ENCODE results near the gene NFIA.
"Not testable (repeated sequence)": the region's sequence is repeated elsewhere in the genome, so short reads cannot be mapped to it uniquely, and the experiment has no call there.

NFIA gene

GRCh38 chr1:61061601-61062000, 20.8 kb upstream of the NFIA start:
- not testable (repeated sequence) for DNase-seq

GRCh38 chr1:61064673-61065072, 17.7 kb upstream of the NFIA start:
- no peak for DNase-seq

GRCh38 chr1:61067446-61068019, 14.8 kb upstream of the NFIA start:
- no peak for DNase-seq

- no peak for DNase-seq
These were observed 12.3 kb upstream of the NFIA start for GRCh38 chr1:61070054-61070453.

DNA sequence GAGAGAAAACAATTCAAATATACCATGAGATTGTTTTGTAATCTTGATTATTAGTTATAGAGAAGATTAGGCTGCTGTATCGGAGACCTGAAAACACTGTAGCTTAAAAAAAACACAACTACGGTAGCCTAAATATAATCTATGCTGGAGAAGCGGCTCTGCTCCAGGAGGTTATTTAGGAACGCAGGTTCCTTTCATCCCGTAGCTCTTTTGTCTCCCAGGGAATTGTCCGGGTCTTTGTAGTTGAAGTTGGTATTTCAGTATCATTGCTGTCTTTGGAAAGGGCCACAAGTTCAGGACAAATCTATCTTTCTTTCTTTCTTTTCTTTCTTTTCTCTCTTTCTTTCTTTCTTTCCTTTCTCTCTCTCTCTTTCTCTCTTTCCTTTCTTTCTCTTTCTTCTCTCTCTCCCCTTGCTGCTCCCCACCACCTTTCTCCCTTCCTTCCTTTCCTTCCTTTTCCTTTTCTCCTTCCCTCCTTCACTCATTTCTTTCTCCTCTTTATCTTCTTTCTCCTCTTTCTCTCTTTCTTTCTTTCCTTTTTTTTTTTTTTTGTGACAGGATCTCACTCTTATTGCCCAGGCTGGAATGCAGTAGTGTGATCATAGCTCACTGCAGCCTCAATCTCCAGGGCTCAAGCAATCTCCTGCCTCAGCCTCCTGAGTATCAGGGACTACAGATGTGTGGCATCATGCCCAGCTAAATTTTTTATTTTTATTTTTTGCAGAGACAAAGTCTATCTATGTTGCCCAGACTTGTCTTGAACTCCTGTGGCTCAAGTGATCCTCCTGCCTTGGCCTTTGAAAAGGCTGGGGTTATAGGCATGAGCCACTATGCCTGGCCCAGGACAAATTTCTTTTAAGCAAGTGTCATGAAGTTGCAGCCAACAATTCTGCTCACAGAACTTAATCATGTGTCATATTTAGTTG, 10.9 kb upstream of the NFIA start:
- no peak for DNase-seq

- no peak for DNase-seq
These were observed 8.5 kb upstream of the NFIA start for GRCh38 chr1:61073871-61074270.

GRCh38 chr1:61075833-61076232, 6.5 kb upstream of the NFIA start:
- not testable (repeated sequence) for DNase-seq

- peak; percentile 96 for DNase-seq
These were observed 5.4 kb upstream of the NFIA start for GRCh38 chr1:61076728-61077675.

DNA sequence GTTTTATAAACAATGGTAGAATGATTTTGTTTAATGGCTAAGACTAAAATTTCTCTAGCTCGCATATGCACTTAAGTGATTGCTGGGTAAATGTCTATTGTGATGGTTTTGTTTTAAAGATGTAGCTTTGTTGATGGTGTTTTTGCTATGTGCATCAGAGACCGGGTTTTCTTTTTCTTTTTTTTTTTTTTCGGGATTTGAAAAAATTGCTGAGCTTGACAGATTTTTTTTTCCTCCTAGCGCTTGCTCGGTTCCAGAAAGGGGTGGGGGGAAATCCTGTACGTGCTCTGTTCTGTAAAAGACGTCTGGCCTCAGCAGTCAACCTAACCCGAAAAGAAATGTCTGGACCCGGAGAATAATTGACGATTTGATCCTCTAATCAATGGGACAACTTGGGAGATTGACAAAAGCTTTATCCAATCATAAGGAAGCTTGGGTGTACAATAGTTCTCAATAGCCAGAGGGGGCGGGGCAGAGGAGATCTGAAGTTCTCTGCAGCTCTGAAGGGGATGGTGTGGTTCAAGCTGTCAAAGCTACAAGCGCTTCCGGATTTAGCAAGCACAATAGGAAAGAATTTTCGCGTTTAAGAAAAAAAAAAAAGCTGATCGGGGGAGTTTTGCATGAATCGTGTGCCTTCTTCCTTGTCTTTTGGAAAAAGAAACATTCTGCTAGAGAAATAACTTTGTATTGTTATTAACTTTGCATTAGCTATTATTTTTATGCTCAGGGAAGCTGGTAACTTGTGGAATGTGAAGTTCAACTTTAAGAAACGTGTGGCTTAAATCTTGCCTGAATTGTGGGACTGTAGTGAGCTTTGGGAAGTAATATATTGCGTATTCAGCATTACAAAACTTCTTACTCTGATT, 4.5 kb upstream of the NFIA start:
- DNase-seq, result peak; percentile 98

DNA sequence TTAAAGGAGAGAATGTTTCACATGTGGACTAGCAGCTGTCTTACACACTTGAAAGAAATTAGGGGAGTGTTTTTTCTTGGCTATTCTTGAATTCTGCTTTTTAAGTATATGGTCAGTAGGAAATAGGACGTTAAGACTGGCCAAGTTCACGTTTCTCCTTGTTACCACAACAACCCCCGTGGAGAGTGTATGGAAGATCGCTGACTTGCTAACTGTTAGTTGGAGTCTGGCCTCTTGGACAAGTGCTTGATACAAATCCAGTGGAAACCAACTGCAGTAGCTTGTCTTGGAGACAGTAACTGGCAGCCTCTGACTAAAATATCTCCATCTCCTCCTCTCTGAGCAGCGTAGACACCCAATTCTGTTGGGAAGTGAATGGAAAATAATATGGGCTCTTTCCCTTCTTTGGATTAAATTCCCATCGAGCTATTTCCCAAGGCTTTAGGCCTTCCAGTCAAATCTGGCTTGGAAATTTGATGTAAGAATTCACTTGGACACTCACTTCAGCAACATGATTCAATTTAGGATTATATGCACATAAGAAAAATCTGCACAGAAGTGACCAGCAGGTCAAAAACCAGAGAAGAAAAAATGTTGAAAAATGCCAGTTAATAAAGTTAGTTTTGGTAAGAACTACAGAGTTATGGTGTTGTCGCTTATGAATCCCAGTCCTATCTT, 3.6 kb upstream of the NFIA start:
- no peak for DNase-seq

DNA sequence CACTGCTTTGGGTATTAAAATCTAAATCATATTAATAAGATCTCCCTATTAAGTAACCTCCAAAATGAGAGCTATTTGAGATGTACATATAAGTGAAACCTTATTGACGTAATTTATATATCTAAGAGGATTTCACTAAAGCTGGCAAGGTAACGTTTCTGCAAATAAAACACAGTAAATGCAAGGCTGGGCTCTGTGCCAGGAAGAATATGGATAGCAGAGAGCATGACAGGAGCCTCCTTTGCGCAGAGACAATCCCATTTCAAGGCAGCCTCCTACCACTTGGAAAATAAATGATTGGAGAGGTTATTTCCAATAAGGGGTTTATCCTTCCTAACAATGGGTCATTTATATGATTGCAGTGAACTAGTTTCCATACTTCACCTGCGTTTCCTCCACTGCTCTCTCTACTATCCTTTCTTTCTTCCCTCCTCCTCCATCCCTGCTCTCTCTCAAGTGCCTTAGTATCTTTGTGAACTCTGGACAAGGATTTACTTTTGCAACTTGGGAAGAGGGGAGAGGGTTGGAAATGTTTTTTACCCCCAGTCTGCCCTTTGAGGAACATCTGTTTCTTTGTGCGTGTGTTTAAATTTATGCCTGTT, 3.0 kb upstream of the NFIA start:
- peak; percentile 50 for DNase-seq

DNA sequence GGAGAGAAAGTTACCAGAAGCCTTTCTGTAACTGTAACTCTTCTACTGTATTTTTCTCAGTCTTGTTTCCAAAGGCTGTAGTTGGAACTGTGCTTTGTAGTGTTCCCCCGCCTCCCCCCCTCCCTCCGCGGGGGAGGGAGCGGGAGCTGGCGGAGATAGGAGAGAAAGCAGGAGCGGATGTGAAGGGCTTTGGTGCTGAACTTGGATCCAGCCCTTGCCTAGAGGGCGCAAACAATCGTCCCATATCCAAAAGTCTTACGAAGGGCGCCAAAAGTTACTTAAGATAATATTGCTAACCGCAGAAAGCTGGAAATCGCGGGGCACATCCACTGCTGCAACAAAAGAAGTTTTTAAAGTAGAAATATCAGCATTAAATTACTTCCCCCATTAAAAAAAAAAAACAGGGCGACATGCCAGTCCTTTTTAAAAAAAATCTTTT, 2.4 kb upstream of the NFIA start:
- peak; percentile 51 for DNase-seq

GRCh38 chr1:61080413-61081143, 1.8 kb upstream of the NFIA start:
- DNase-seq, result peak; percentile 28

- DNase-seq, result no peak
These were observed 1.1 kb upstream of the NFIA start for GRCh38 chr1:61081144-61081685.

- DNase-seq, result no peak
These were observed 563 bp upstream of the NFIA start for GRCh38 chr1:61081686-61082310.

- no peak for DNase-seq
These were observed 849 bp downstream of the NFIA start for GRCh38 chr1:61083013-61083806.

DNA sequence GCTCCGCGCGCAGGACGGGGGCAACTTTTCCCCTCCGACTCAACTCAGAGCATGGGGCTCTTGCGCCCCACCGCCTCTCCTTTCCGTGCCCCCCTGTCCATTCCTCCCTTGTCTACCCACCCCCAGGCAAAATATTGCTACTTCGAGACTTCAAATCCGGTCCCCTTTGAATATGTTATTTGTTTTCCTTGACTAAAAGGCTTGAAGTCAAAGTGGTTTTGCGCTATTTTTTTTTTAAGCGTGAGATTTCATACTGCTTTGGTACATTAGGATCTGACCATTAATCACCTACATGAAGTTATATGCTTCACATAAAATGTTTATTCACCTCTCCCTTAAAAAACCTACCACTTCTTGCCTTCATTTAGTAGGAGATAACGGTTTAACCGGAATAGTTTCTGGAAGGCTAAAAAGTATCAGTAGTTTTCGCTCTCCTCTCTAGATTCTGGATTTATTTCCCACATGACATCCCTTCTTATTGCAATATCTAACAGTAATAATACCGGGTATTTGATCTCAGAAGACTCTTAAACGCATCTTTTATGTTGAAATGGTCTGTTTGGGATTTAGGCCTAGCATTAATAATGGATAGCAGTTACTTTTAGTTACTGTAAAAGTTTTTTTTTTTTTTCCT, 1.6 kb downstream of the NFIA start:
- DNase-seq, result no peak

GRCh38 chr1:61084491-61085031, 2.2 kb downstream of the NFIA start:
- no peak for DNase-seq

Data from DMS79 (cell line).